GM12878 (cell line): ENCODE measurements around the gene EPHA8. TPM values are rescaled to one million over a fixed set of nuclear protein-coding genes. Genes with fewer than 3 reads are reported as not detected.

ENCODE experiments used
- ATAC-seq: fragments of 200-7000 bp; cut with Tn5 transposase; 3 replicates; pipeline ENCODE4 v1.9.1; 2020; ENCODE audit warnings: mild to moderate bottlenecking, moderate library complexity
- BruUV-seq: library from RNA; stranded (reverse); fragments of 400-500 nt; replicated peaks from 2 replicates; lab custom pipeline; 2021; lab: Mats Ljungman, UMichigan
- CTCF ChIA-PET: fragments of 300-600 bp; sonication (Branson Sonifier 250); formaldehyde crosslinking; extraction: SDS; loops from one replicate; lab custom pipeline; 2021; ENCODE audit warnings: inconsistent platforms; lab: Yijun Ruan, JAX
- POLR2A ChIA-PET: fragments of 350-600 bp; formaldehyde crosslinking; extraction: SDS; loops from one replicate; lab custom pipeline; 2021; ENCODE audit warnings: inconsistent platforms; lab: Charles Lee
- RAD21 ChIA-PET: fragments of 300-600 bp; sonication (Branson Sonifier 250); formaldehyde crosslinking; loops from one replicate; lab custom pipeline; 2023; ENCODE audit warnings: antibody characterized with exemption; ENCODE audit not compliant: unreplicated experiment; lab: Charles Lee
- SMC1A ChIA-PET: fragments of 300-600 bp; sonication (Branson Sonifier 250); formaldehyde crosslinking; loops from one replicate; lab custom pipeline; 2023; ENCODE audit not compliant: unreplicated experiment, uncharacterized antibody; lab: Charles Lee
- DNase-seq: peaks from one replicate; pipeline ENCODE4 v3.0.0-alpha.2; 2011; ENCODE audit warnings: low read depth, low spot score
- FAIRE-seq: peaks from 3 replicates; lab custom pipeline; 2011; peaks lifted over from hg19 to GRCh38; lab: Jason Lieb, UNC
- H2AFZ ChIP-seq: 2 replicates; pipeline ENCODE4 v1.6.0; 2011; ENCODE audit warnings: low read depth, low read length, control low read depth; ENCODE audit not compliant: control insufficient read depth
- H3K27ac ChIP-seq: 2 replicates; pipeline ENCODE4 v1.5.1; 2011; ENCODE audit warnings: control low read depth; ENCODE audit not compliant: control insufficient read depth, insufficient read depth
- H3K27me3 ChIP-seq, 2 experiments: replicated peaks in 1 of 2; 2 replicates each; pipeline versions ENCODE4 v1.6.0 to v1.6.1; 2011; ENCODE audit warnings: low read length in 1 of 2; ENCODE audit not compliant: control insufficient read depth in 2 of 2, insufficient read depth in 2 of 2
- H3K36me3 ChIP-seq, 2 experiments: 2 replicates each; pipeline ENCODE4 v1.5.1; 2011; ENCODE audit warnings: low read length in 1 of 2; ENCODE audit not compliant: control insufficient read depth in 2 of 2, insufficient read depth in 2 of 2
- H3K4me1 ChIP-seq: 2 replicates; pipeline ENCODE4 v1.6.1; 2011; ENCODE audit warnings: mild to moderate bottlenecking, low read length, moderate library complexity, mixed read lengths; ENCODE audit not compliant: control insufficient read depth, insufficient read depth
- H3K4me2 ChIP-seq: 2 replicates; pipeline ENCODE4 v1.6.0; 2011; ENCODE audit warnings: control low read depth; ENCODE audit not compliant: control insufficient read depth, insufficient read depth
- H3K4me3 ChIP-seq: fragments of 200-600 bp; sonication (generic); 2 replicates; pipeline ENCODE4 v1.5.1; 2016
- H3K79me2 ChIP-seq: 2 replicates; pipeline ENCODE4 v1.6.0; 2011; ENCODE audit warnings: low read length; ENCODE audit not compliant: control insufficient read depth, insufficient read depth
- H3K9ac ChIP-seq: 2 replicates; pipeline ENCODE4 v1.8.0; 2011; ENCODE audit warnings: low read length, control low read depth, mixed read lengths; ENCODE audit not compliant: control insufficient read depth, insufficient read depth
- H3K9me3 ChIP-seq: replicated peaks from 3 replicates; pipeline ENCODE4 v1.5.1; 2011; ENCODE audit warnings: mild to moderate bottlenecking, low read length; ENCODE audit not compliant: control insufficient read depth, insufficient read depth
- H4K20me1 ChIP-seq: 2 replicates; pipeline ENCODE4 v1.6.0; 2011; ENCODE audit not compliant: control insufficient read depth, insufficient read depth
- CBX3 ChIP-seq: fragments of 200-600 bp; sonication (generic); IDR thresholded peaks from 2 replicates; pipeline ENCODE4 v1.6.1; 2016; ENCODE audit warnings: low read depth, borderline replicate concordance
- CBX5 ChIP-seq: sonication (generic); IDR thresholded peaks from 2 replicates; pipeline ENCODE4 v1.6.1; 2016; ENCODE audit warnings: low read depth, moderate library complexity, mild to moderate bottlenecking, inconsistent platforms
- CEBPB ChIP-seq, 2 experiments: fragments of 150-350 bp in 1 of 2; IDR thresholded peaks; 2 replicates each; pipeline ENCODE4 v1.6.1; 2012 to 2014; ENCODE audit warnings: low read depth in 2 of 2, low read length in 2 of 2, borderline replicate concordance in 1 of 2, inconsistent platforms in 1 of 2
- EGR1 ChIP-seq, 2 experiments: IDR thresholded peaks; 1 replicate in 1 of 2; 2 replicates in 1 of 2; pipeline ENCODE4 v1.6.1; 2011 to 2012; ENCODE audit warnings: low read depth in 2 of 2, low read length in 2 of 2, borderline replicate concordance in 1 of 2, mild to moderate bottlenecking in 1 of 2, moderate library complexity in 1 of 2
- HCFC1 ChIP-seq: fragments of 150-350 bp; IDR thresholded peaks from 2 replicates; pipeline ENCODE4 v1.6.1; 2014; ENCODE audit warnings: low read length
- PAX8 ChIP-seq: fragments of 450-650 bp; IDR thresholded peaks from 2 replicates; pipeline ENCODE4 v1.6.1; 2017; ENCODE audit warnings: mild to moderate bottlenecking, moderate library complexity
- TAF1 ChIP-seq: IDR thresholded peaks from 2 replicates; pipeline ENCODE4 v1.6.1; 2011; ENCODE audit warnings: mild to moderate bottlenecking, low read depth, low read length, borderline replicate concordance
- YY1 ChIP-seq: IDR thresholded peaks from 2 replicates; pipeline ENCODE4 v1.6.1; 2011; ENCODE audit warnings: low read depth, mild to moderate bottlenecking, low read length
- ZNF217 ChIP-seq: fragments of 450-650 bp; IDR thresholded peaks from 2 replicates; pipeline ENCODE4 v1.6.1; 2017; ENCODE audit warnings: antibody characterized with exemption, mild to moderate bottlenecking
- ZNF384 ChIP-seq: IDR thresholded peaks from 2 replicates; pipeline ENCODE4 v1.6.1; 2012; ENCODE audit warnings: low read depth, mild to moderate bottlenecking, low read length, improper control_type of control experiment, borderline replicate concordance
- WGBS: methylation state at CpG from one replicate; pipeline ENCODE4 v1.1.6; 2016; ENCODE audit warnings: low lambda C conversion rate; ENCODE audit not compliant: insufficient replicate concordance, insufficient coverage; ENCODE audit errors: missing lambda C conversion rate; 5-methylcytosine and 5-hydroxymethylcytosine counted together
- in situ Hi-C: fragments of 300-500 bp; cut with MboI; formaldehyde crosslinking; loops from 9 replicates; pipeline ENCODE4 v1.14.3; 2018; ENCODE audit warnings: mixed read lengths
- intact Hi-C: fragments of 100-400 bp; cut with micrococcal nuclease; formaldehyde crosslinking; loops from one replicate; pipeline ENCODE4 v1.14.2; 2022; ENCODE audit not compliant: unreplicated experiment
- polyA plus RNA-seq, 11 experiments: library from polyadenylated mRNA; depleted of rRNA in 4 of 11; unstranded in 6 of 11; stranded (reverse) in 5 of 11; fragments of >200 nt; fragmentation: Nextera tagmentation in 4 of 11; fragmentation: Illumina TruSeq in 1 of 11; extraction: Ambion mirVana in 4 of 11; extraction: Trizol in 1 of 11; gene quantifications; 1 replicate in 1 of 11; 2 replicates in 10 of 11; pipeline versions ENCODE4 v1.2.1 to v1.2.3, GENCODE V29; 2011 to 2016; ENCODE audit warnings: inconsistent platforms in 2 of 11, missing spikeins in 2 of 11, low read depth in 1 of 11
- total RNA-seq, 4 experiments: library from RNA; depleted of rRNA in 3 of 4; stranded (reverse); fragments of >200 nt in 3 of 4; fragmentation: Illumina TruSeq in 1 of 4; extraction: Trizol in 1 of 4; gene quantifications; 2 replicates each; pipeline versions ENCODE4 v1.2.1 to v1.2.3, GENCODE V29; 2013 to 2021

Gene EPHA8
- total and polyA plus RNA-seq, 10 of the 15 experiments (the other 5 are each of a cell fraction or from before 2014, with no cell fraction given), result not detected

- Histone ChIP-seq H3K4me3 (no peak overlapping the region), H3K79me2 (no peaks in the 10 kb centered on the region), H2AFZ (no peak overlapping the region), H4K20me1 (no peaks in the 10 kb centered on the region), H3K27ac (no peak overlapping the region), H3K27me3 (no peaks in the 10 kb centered on the region; a peak in 1 of 4 replicates), H3K36me3 (no peaks in the 10 kb centered on the region), H3K9ac (no peak overlapping the region), H3K4me2 (no peak overlapping the region), H3K4me1 (no peaks in the 10 kb centered on the region), H3K9me3 (no peaks in the 10 kb centered on the region; the same call in 2 of the 3 replicates)
- 28% methylated on average over 3 of the region's 3 CpGs for WGBS
- DNase-seq (no peak), ATAC-seq (no peak), FAIRE-seq (no peak)
- TF ChIP-seq ZNF217 (no peak), YY1 (no peak), TAF1 (no peak), HCFC1 (no peak), CBX3 (no peak), CEBPB (IDR thresholded peaks at IDR 0.05; ENCODE audit: borderline replicate concordance in 1 of 2, low read depth in 2 of 2, low read length in 2 of 2) (no peak), EGR1 (IDR thresholded peaks at IDR 0.05; ENCODE audit: borderline replicate concordance in 1 of 2, low read depth in 2 of 2, low read length in 2 of 2) (no peak), PAX8 (no peak), CBX5 (no peak), ZNF384 (no peak)
- POLR2A ChIA-PET, result no interaction called here
- RAD21 ChIA-PET, result no interaction called here
- BruUV-seq, result no TSS peak
- CTCF ChIA-PET, result no interaction called here
- intact Hi-C loops (no loop called here), in situ Hi-C loops (no loop called here)
- SMC1A ChIA-PET, result interaction anchor here (4.4 kb wide), 1 partner anchor 217 kb away, joined by 14 read pairs; no protein-coding TSS in a partner anchor
Measured at GRCh38 chr1:22637907-22638445, 74.7 kb downstream of the EPHA8 start.
